Breast epithelium (tissue), 4 donors: ENCODE measurements around the gene AP3M1. TPM values are rescaled to one million over a fixed set of nuclear protein-coding genes. Genes with fewer than 3 reads are reported as not detected.

Experiments
- DNase-seq, 2 donors: peaks; one replicate each; pipeline ENCODE4 v3.0.0-alpha.2; 2019; ENCODE audit warnings: low spot score in 2 of 2
- H3K27ac ChIP-seq, 2 donors: fragments of 200-600 bp; sonication (generic) in 1 of 2; one replicate each; pipeline ENCODE4 v1.5.1; 2016 to 2019; ENCODE audit warnings: mild to moderate bottlenecking in 1 of 2
- H3K27me3 ChIP-seq, 2 donors: fragments of 200-600 bp; sonication (generic) in 1 of 2; one replicate each; pipeline versions ENCODE4 v1.5.1 to v1.6.0; 2017 to 2019; ENCODE audit warnings: control low read depth in 1 of 2, mild to moderate bottlenecking in 1 of 2
- H3K36me3 ChIP-seq: fragments of 200-600 bp; one replicate; pipeline ENCODE4 v1.5.1; 2019
- H3K4me1 ChIP-seq, 2 donors: fragments of 200-600 bp; sonication (generic); one replicate each; pipeline ENCODE4 v1.5.1; 2016 to 2019; ENCODE audit warnings: control low read depth in 1 of 2
- H3K4me3 ChIP-seq, 3 donors: fragments of 200-600 bp; sonication (generic); 1 replicate in 2 of 3; 2 replicates in 1 of 3; pipeline ENCODE4 v1.5.1; 2016 to 2019; ENCODE audit warnings: mild to moderate bottlenecking in 3 of 3, moderate library complexity in 2 of 3
- H3K9me3 ChIP-seq, 2 donors: fragments of 200-600 bp; sonication (generic) in 1 of 2; one replicate each; pipeline ENCODE4 v1.5.1; 2016 to 2019; ENCODE audit warnings: control low read depth in 1 of 2
- CTCF ChIP-seq, 3 donors: fragments of 450-650 bp; IDR thresholded peaks; one replicate each; pipeline ENCODE4 v1.5.1; 2016 to 2017; ENCODE audit warnings: antibody characterized with exemption in 3 of 3, mild to moderate bottlenecking in 3 of 3, moderate library complexity in 3 of 3
- POLR2A ChIP-seq: fragments of 450-650 bp; IDR thresholded peaks from one replicate; pipeline ENCODE4 v1.6.1; 2016; ENCODE audit warnings: antibody characterized with exemption, mild to moderate bottlenecking, moderate library complexity
- POLR2AphosphoS5 ChIP-seq, 3 donors: sonication (generic); formaldehyde crosslinking; IDR thresholded peaks; one replicate each; pipeline ENCODE4 v1.6.1; 2017; ENCODE audit warnings: antibody characterized with exemption in 3 of 3
- intact Hi-C: fragments of 100-400 bp; cut with DNase I; formaldehyde crosslinking; loops from one replicate; pipeline ENCODE4 v1.15.1; 2023; ENCODE audit warnings: low total_unique reads
- total RNA-seq, 3 donors: library from RNA; depleted of rRNA; stranded (reverse); fragments of >200 nt; gene quantifications; one replicate each; pipeline ENCODE4 v1.1.0, GENCODE V29; 2016

The AP3M1 gene
- total RNA-seq, 3 donors from 2014 or later = 22.3 to 38.1 (median 23.2) TPM

GRCh38 chr10:74171625-74172024 is 21.0 kb upstream of the AP3M1 start:
- intact Hi-C loops = no loop called here
- Histone ChIP-seq H3K27me3 (no peaks in the 10 kb centered on the region), H3K4me1 (peaks cover 0 to 7% of the 10 kb centered on the region in 2 donors), H3K36me3 (no peaks in the 10 kb centered on the region), H3K9me3 (no peaks in the 10 kb centered on the region), H3K27ac (no peak overlapping the region), H3K4me3 (no peak overlapping the region)
- no peak for DNase-seq
- TF ChIP-seq POLR2A (no peak), CTCF (IDR thresholded peaks at IDR 0.05) (no peak), POLR2AphosphoS5 (IDR thresholded peaks at IDR 0.05) (no peak)

DNA sequence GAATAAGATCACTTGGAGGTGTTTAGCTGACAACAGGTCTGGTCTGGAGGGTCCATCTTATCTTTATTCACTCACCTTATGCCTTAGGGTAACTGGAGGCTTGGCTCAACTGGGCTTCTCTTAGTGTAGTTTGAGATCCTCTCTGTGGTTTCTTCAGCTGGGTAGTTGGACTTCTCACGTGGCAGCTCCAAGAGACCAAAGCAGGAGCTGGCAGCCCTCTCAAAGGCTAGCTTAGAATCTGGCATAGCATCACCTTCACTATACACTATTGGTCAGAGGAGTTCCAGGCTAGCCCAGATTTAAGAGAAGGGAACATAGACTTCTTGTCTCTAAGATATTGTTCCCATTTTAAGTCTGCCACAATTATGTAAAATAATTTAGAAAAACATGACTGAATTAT is 16.8 kb upstream of the AP3M1 start:
- no peak for DNase-seq
- no peaks in the 10 kb centered on the region for H3K4me1 ChIP-seq
- no peak overlapping the region for H3K4me3 ChIP-seq
- intact Hi-C loops = no loop called here
- H3K9me3 ChIP-seq = no peaks in the 10 kb centered on the region
- H3K36me3 ChIP-seq = no peaks in the 10 kb centered on the region
- TF ChIP-seq CTCF (IDR thresholded peaks at IDR 0.05) = no peak
- no peak for TF ChIP-seq POLR2AphosphoS5 (IDR thresholded peaks at IDR 0.05)
- no peak for TF ChIP-seq POLR2A
- no peaks in the 10 kb centered on the region for H3K27me3 ChIP-seq
- no peak overlapping the region for H3K27ac ChIP-seq

DNA sequence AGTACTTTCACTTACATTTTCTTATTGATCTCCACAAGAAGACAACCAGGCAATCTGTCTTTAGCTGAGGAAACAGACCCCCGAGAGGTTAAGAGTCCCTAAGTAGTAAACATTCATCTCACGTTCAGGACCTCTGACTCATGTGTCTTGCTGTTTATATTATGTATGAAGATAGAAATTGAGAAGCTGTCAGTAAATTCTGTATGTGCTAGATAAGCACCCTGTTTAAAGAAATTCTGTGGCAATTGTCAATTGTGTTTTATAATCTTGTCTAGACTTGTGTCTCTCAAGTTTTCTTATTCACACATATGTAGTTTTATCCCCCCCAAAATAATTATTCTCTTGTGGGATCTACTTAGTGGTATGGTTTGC is 14.9 kb upstream of the AP3M1 start:
- Histone ChIP-seq H3K36me3 (no peaks in the 10 kb centered on the region), H3K27me3 (no peaks in the 10 kb centered on the region), H3K9me3 (no peaks in the 10 kb centered on the region), H3K4me3 (no peak overlapping the region), H3K27ac (no peak overlapping the region), H3K4me1 (no peaks in the 10 kb centered on the region)
- no peak for DNase-seq
- intact Hi-C loops = no loop called here
- no peak for TF ChIP-seq POLR2A
- TF ChIP-seq CTCF (IDR thresholded peaks at IDR 0.05) = no peak
- TF ChIP-seq POLR2AphosphoS5 (IDR thresholded peaks at IDR 0.05) = no peak

DNA sequence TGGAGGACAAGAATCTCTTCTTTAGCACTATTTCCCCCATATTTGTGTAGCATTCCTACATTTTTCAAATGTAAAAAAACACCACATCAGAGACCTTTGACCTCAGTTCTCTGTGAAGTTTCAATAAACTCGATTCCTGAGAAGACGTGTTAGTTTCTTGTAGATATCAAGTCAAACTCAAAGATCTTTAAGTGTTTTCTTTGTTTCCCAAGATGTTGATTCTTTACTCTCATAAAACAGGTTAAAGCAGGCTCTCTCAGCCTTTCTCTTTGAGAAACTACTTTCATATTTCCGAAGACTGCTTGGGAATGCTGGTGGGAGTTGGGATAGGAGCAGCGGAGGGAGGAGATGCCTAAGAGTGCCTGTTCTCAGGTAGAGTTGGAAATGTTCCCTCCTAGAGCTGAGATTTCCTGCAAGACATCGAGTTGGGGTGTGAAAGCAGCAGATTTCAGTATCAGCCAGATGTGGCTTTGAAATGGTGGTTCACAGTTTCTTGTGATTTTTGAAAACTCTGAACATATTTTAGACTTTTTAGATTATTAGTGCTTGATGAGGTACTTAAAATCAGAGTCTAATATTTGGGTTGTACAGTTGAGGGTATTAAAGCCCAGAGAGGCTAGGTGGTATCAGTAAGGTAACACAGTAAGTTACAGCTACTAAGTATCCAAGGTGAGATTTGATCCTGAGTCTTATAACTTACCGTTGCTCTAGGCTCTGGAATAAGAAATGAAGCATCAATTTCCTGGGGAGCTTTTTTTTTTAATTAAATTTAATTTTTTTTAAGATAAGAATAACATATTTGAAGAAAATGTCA is 14.3 kb upstream of the AP3M1 start:
- no peak for DNase-seq
- Histone ChIP-seq H3K27me3 (no peaks in the 10 kb centered on the region), H3K4me3 (no peak overlapping the region), H3K27ac (no peak overlapping the region), H3K9me3 (no peaks in the 10 kb centered on the region), H3K4me1 (no peaks in the 10 kb centered on the region), H3K36me3 (no peaks in the 10 kb centered on the region)
- TF ChIP-seq POLR2AphosphoS5 (IDR thresholded peaks at IDR 0.05) (no peak), CTCF (IDR thresholded peaks at IDR 0.05) (no peak)
- intact Hi-C loops = no loop called here

DNA sequence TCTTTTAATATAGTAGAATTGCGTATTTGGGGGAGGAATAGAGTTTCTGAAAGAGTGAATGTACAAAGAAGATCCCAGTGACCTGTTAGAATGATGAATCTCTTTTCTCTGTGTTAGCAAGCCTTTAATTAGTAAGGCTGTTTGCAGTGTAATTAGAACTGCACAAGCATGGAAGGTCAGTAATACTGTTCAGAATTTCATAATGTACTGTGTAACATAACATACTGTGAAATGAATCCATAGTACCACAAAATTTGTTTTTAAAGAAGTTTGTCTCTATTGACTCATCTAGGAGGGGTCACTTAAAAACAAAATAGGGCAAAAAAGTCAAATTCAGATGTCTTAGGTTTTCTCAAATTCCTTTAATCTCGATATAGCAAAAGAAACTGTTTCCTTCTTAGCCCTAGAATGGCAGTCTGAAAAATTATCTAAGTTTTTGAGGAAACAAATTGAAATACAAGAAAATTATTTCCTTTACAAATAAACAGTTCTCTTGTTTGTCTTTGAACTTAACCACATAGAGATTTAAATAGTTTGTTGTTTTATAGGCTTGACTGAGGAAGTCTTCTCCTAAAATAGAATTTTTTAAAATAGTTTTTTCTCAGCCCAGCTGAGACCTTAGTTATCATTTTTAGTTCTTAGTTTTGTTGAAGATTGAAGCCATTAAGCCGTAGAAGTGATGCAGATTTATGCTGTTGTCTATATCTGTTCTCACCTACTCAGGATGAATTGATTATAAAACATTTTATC is 12.9 kb upstream of the AP3M1 start:
- Histone ChIP-seq H3K4me1 (no peaks in the 10 kb centered on the region), H3K4me3 (no peak overlapping the region), H3K36me3 (no peaks in the 10 kb centered on the region), H3K9me3 (no peaks in the 10 kb centered on the region), H3K27ac (no peak overlapping the region), H3K27me3 (no peaks in the 10 kb centered on the region)
- TF ChIP-seq CTCF (IDR thresholded peaks at IDR 0.05) (no peak), POLR2AphosphoS5 (IDR thresholded peaks at IDR 0.05) (no peak), POLR2A (no peak)
- intact Hi-C loops = no loop called here
- DNase-seq = no peak
